Esophagus muscularis mucosa (tissue), 4 donors: ENCODE measurements around the gene PDGFB. TPM values are rescaled to one million over a fixed set of nuclear protein-coding genes. Genes with fewer than 3 reads are reported as not detected.

Source experiments
- DNase-seq: peaks from one replicate; pipeline ENCODE4 v3.0.0-alpha.2; 2017; ENCODE audit errors: extremely low spot score
- H3K27ac ChIP-seq, 4 donors: fragments of 200-600 bp; sonication (generic); replicated peaks in 1 of 4; 1 replicate in 3 of 4; 2 replicates in 1 of 4; pipeline ENCODE4 v1.5.1; 2016 to 2019; ENCODE audit warnings: mild to moderate bottlenecking in 1 of 4
- H3K27me3 ChIP-seq, 4 donors: fragments of 200-600 bp; sonication (generic); one replicate each; pipeline versions ENCODE4 v1.5.1 to v1.6.0; 2016 to 2019
- H3K36me3 ChIP-seq, 4 donors: fragments of 200-600 bp; sonication (generic); one replicate each; pipeline ENCODE4 v1.5.1; 2016 to 2019
- H3K4me1 ChIP-seq, 4 donors: fragments of 200-600 bp; sonication (generic); one replicate each; pipeline ENCODE4 v1.5.1; 2016 to 2019
- H3K4me3 ChIP-seq, 4 donors: fragments of 200-600 bp; sonication (generic); 1 replicate in 2 of 4; 2 replicates in 2 of 4; pipeline ENCODE4 v1.5.1; 2016 to 2019; ENCODE audit warnings: mild to moderate bottlenecking in 4 of 4, moderate library complexity in 1 of 4
- H3K9me3 ChIP-seq, 4 donors: fragments of 200-600 bp; sonication (generic); 1 replicate in 3 of 4; 2 replicates in 1 of 4; pipeline ENCODE4 v1.5.1; 2016 to 2019
- EP300 ChIP-seq: sonication (generic); formaldehyde crosslinking; IDR thresholded peaks from one replicate; pipeline ENCODE4 v1.6.1; 2017; ENCODE audit warnings: antibody characterized with exemption
- POLR2A ChIP-seq: fragments of 450-650 bp; IDR thresholded peaks from one replicate; pipeline ENCODE4 v1.6.1; 2017; ENCODE audit warnings: antibody characterized with exemption, moderate library complexity, mild to moderate bottlenecking, low read depth
- POLR2AphosphoS5 ChIP-seq, 2 donors: sonication (generic); formaldehyde crosslinking; IDR thresholded peaks; one replicate each; pipeline ENCODE4 v1.6.1; 2017; ENCODE audit warnings: antibody characterized with exemption in 2 of 2
- WGBS: methylation state at CpG from one replicate; pipeline ENCODE4 v1.1.5; 2018; 5-methylcytosine and 5-hydroxymethylcytosine counted together
- intact Hi-C: fragments of 100-400 bp; cut with DNase I; formaldehyde crosslinking; loops from one replicate; pipeline ENCODE4 v1.15.1; 2023
- total RNA-seq, 4 donors: library from RNA; depleted of rRNA; stranded (reverse); fragments of >200 nt; gene quantifications; one replicate each; pipeline versions ENCODE4 v1.1.0 to v1.2.1, GENCODE V29; 2016
- TF ChIP-seq, protein P1 (sequence below), 3 experiments: fragments of 200-600 bp in 2 of 3; fragments of 450-650 bp in 1 of 3; sonication (generic) in 2 of 3; IDR thresholded peaks; one replicate each; pipeline ENCODE4 v1.5.1; 2017 to 2019; ENCODE audit warnings: antibody characterized with exemption in 3 of 3, mild to moderate bottlenecking in 2 of 3, moderate library complexity in 1 of 3

Gene PDGFB
- total RNA-seq, 4 donors from 2014 or later = 12.3 to 25.4 (median 18.8) TPM

DNA sequence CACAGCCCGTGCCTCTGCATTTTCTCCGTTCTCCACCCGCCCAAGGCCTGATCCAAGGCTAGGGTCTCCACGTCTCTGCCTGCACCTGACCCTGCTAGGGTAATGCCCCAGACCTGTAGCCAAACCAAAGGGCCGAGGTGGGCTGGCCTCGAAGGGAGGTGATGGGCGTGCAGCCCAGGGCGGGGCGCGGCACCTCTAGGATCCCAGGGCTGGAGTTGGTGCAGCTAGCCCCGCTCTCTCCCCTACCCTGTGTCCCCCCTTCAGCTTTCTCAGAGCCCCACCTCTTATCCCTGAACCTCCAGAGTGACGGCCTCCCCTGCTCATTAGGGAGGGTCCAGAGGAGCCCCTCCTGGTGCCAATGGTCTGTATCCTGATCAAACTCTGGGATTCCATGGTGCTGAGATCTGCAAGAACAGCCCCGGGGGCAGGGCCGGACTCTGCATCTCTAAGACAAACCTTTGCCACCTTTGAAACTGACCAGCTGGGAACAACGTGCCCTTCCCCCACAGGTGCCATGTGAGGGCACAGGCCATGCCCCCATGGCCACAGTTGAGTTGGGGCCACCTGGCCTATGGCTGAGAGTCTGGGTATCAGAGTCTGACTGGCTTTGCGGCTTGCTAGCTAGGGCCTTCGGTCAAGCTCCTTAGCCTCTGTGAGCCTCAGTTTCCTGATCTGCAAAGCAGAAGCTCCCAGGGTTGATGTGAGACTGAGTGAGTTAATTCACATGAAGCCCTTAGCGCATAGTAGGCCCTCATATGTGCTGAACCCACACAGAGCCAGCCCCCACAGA is 69.2 kb downstream of the PDGFB start:
- DNase-seq = no peak
- TF ChIP-seq POLR2A = no peak
- no peak for TF ChIP-seq EP300
- TF ChIP-seq POLR2AphosphoS5 (IDR thresholded peaks at IDR 0.05) = no peak
- TF ChIP-seq, protein P1, sequence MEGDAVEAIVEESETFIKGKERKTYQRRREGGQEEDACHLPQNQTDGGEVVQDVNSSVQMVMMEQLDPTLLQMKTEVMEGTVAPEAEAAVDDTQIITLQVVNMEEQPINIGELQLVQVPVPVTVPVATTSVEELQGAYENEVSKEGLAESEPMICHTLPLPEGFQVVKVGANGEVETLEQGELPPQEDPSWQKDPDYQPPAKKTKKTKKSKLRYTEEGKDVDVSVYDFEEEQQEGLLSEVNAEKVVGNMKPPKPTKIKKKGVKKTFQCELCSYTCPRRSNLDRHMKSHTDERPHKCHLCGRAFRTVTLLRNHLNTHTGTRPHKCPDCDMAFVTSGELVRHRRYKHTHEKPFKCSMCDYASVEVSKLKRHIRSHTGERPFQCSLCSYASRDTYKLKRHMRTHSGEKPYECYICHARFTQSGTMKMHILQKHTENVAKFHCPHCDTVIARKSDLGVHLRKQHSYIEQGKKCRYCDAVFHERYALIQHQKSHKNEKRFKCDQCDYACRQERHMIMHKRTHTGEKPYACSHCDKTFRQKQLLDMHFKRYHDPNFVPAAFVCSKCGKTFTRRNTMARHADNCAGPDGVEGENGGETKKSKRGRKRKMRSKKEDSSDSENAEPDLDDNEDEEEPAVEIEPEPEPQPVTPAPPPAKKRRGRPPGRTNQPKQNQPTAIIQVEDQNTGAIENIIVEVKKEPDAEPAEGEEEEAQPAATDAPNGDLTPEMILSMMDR (IDR thresholded peaks at IDR 0.05) = no peak
- intact Hi-C loops = loop anchor here (10.0 kb wide), 1 partner anchor 349 kb away; the partner anchor contains the start of gene ATF4

DNA sequence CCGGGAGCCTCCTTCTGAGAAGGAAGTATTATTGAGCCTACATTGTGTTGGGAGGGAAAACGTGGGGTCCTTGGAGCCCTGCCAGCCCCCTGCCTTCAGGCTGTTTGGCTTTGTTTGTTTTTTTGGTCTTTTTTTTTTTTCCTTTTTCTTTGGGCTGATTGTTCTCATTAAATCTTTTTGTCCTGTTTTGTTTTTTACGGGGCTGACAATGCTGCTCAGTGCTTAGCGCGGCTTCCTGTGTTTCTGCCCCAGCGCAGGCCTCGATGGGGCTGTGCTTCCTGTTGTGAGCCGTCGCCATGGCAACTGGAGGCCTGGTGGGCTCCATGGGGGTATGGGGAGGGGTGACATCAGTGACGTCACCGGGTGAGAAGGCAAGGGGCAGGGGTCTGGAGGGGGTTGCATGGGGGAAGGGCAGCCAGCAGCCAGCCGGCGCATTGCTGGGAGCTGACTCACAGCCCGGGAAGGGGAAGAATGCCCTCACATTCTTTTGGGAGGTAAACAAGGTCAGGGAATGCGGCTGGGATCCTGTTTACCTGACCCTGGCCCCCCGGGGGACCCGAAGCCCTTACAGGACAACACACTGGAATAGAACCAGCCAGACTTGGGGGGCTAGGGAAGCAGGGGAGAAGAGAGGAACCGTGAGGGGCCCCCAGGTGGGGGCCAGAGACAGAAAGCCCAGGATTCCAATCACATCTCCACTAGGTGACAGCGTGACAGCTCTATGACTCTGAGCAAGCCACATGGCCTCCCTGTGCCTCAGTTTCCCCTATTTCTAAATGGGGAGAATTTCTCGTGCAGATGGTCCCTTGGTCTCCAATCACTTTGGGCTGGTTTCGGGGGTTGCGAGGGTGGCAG is 70.1 kb downstream of the PDGFB start:
- H3K9me3 ChIP-seq = no peaks in the 10 kb centered on the region
- H3K4me3 ChIP-seq = peak overlapping the region in 1 of 4 donors; percentile 15
- 33% methylated on average over 19 of the region's 22 CpGs for WGBS
- no peaks in the 10 kb centered on the region for H3K36me3 ChIP-seq
- intact Hi-C loops = loop anchor here (5.0 to 10.0 kb wide), 2 partner anchors 78 to 350 kb away; partner anchors contain the start of gene ATF4
- H3K27ac ChIP-seq = peak overlapping the region; percentile 67 to 86 (median 74)
- peaks cover 0 to 6% (median 0%) of the 10 kb centered on the region in 4 donors for H3K27me3 ChIP-seq
- TF ChIP-seq POLR2A (no peak), EP300 (peak; percentile 15), POLR2AphosphoS5 (IDR thresholded peaks at IDR 0.05) (peak in 1 of 2 donors; percentile 59)
- TF ChIP-seq, protein P1 (IDR thresholded peaks at IDR 0.05) = no peak
- peaks cover 80 to 91% (median 89%) of the 10 kb centered on the region in 4 donors for H3K4me1 ChIP-seq
- DNase-seq = no peak

More for the DNA sequence above, 69.2 kb downstream of the PDGFB start:
- 87% methylated on average over 15 of the region's 18 CpGs for WGBS
- Histone ChIP-seq H3K27ac (peak overlapping the region; percentile 67 to 86 (median 74)), H3K27me3 (no peaks in the 10 kb centered on the region), H3K36me3 (no peaks in the 10 kb centered on the region), H3K9me3 (no peaks in the 10 kb centered on the region), H3K4me3 (peak overlapping the region in 2 of 4 donors; percentile 24 to 36), H3K4me1 (peaks cover 85 to 92% (median 91%) of the 10 kb centered on the region in 4 donors)

DNA sequence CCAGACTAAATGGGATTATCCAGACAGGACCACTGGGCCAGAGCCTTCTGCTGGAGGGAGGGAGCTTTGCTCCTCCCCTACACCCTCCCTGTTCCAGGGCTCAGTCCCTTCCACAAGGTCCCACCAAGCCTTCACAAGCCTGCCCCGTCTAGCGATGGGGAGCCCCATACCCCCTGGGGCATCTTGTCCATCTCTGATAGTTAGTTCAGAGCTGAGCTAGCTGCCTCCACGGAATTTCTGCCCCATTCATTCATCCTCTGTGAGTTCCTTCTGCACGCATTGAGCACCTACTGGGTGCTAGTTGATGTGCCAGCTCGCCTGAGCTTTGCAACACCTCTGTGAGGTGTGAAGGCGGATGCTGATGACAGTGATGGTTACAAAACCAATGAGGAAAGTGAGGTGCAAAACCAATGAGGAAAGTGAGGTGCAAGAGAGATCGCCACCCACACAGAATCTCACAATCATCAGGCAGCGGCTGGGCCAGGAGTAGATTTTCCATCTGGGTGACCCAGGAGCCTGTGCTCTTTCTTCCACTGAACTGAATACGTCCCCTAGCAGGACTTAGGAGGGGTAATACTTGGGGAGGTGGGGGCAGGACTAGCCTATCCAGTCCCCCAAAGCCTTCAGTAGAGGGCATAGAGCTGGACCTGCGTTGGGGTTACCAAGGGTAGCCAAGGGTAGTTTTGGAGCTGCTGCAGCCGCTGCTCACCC is 70.8 kb downstream of the PDGFB start:
- no peak for DNase-seq
- H3K36me3 ChIP-seq = no peaks in the 10 kb centered on the region
- WGBS = 62% methylated on average over 11 of the region's 11 CpGs
- no peaks in the 10 kb centered on the region for H3K9me3 ChIP-seq
- peaks cover 0 to 11% (median 0%) of the 10 kb centered on the region in 4 donors for H3K27me3 ChIP-seq
- H3K27ac ChIP-seq = peak overlapping the region; percentile 67 to 86 (median 74)
- no peak overlapping the region for H3K4me3 ChIP-seq
- intact Hi-C loops = loop anchor here (5.0 to 10.0 kb wide), 2 partner anchors 78 to 351 kb away; partner anchors contain the start of gene ATF4
- peaks cover 73 to 83% (median 81%) of the 10 kb centered on the region in 4 donors for H3K4me1 ChIP-seq
- TF ChIP-seq, protein P1 (IDR thresholded peaks at IDR 0.05) = no peak
- no peak for TF ChIP-seq EP300
- no peak for TF ChIP-seq POLR2A

Other genes with a start within 250 kb of the PDGFB start
- gene APOBEC3C, start 230.7 kb downstream of the PDGFB start, total RNA-seq = 10 to 100 TPM in 2 of 4 donors, 1 to 10 TPM in 2; 7.1 to 11.3 (median 8.8) TPM
- 1 to 10 TPM in 2 of 4 donors, under 1 TPM in 2; 0.66 to 3.4 (median 1.1) TPM for gene APOBEC3D, start 223.9 kb downstream of the PDGFB start, total RNA-seq
- gene APOBEC3F, start 204.1 kb downstream of the PDGFB start, total RNA-seq = 1 to 10 TPM; 2.8 to 5.0 (median 3.9) TPM
- 1 to 10 TPM; 4.1 to 7.9 (median 5.5) TPM for gene APOBEC3G, start 167.7 kb downstream of the PDGFB start, total RNA-seq
- gene APOBEC3H, start 147.7 kb downstream of the PDGFB start, total RNA-seq = under 1 TPM in 1 of 4 donors, not detected in 3; 0.39 TPM
- 100 to 1,000 TPM; 129 to 251 (median 173) TPM for gene CBX7, start 92.3 kb downstream of the PDGFB start, total RNA-seq
- 1,000 to 10,000 TPM; 2,019 to 2,284 (median 2,183) TPM for gene RPL3, start 74.6 kb upstream of the PDGFB start, total RNA-seq
- gene SYNGR1, start 105.0 kb upstream of the PDGFB start, total RNA-seq = 10 to 100 TPM; 14.4 to 29.4 (median 24.0) TPM
- gene TAB1, start 154.8 kb upstream of the PDGFB start, total RNA-seq = 10 to 100 TPM; 15.2 to 33.7 (median 21.5) TPM
- 1 to 10 TPM; 1.2 to 7.1 (median 3.6) TPM for gene MGAT3, start 212.0 kb upstream of the PDGFB start, total RNA-seq